H1 (cell line): ENCODE data around the gene RARB. TPM values are rescaled to one million over a fixed set of nuclear protein-coding genes. Genes with fewer than 3 reads are reported as not detected.

Experiments used
- BACH1 ChIP-seq: IDR thresholded peaks from 2 replicates; pipeline ENCODE4 v1.6.1; 2012; ENCODE audit warnings: low read length, improper control_type of control experiment
- CBX5 ChIP-seq: fragments of 300-800, 300-1000 bp; sonication (generic); IDR thresholded peaks from 2 replicates; pipeline ENCODE4 v1.7.1; 2016; ENCODE audit warnings: antibody characterized with exemption, low read length, low read depth
- CHD7 ChIP-seq: fragments of 300-600 bp; sonication (generic); IDR thresholded peaks from 2 replicates; pipeline ENCODE4 v1.7.1; 2012; ENCODE audit warnings: low read length, moderate library complexity, mild to moderate bottlenecking, inconsistent platforms; ENCODE audit not compliant: insufficient replicate concordance
- FOSL1 ChIP-seq: IDR thresholded peaks from 2 replicates; pipeline ENCODE4 v1.6.1; 2011; ENCODE audit warnings: mild to moderate bottlenecking, low read depth, low read length, moderate library complexity; ENCODE audit not compliant: insufficient read depth
- RNF2 ChIP-seq: fragments of 200-900, 300-1000 bp; sonication (generic); IDR thresholded peaks from 2 replicates; pipeline ENCODE4 v1.7.1; 2016; ENCODE audit warnings: borderline replicate concordance, low read depth, mild to moderate bottlenecking, antibody characterized with exemption, low read length; ENCODE audit not compliant: poor library complexity, severe bottlenecking; ENCODE audit errors: missing control alignments
- SP1 ChIP-seq: IDR thresholded peaks from 2 replicates; pipeline ENCODE4 v1.6.1; 2011; ENCODE audit warnings: low read depth, low read length
- SP2 ChIP-seq: IDR thresholded peaks from 2 replicates; pipeline ENCODE4 v1.6.1; 2012; ENCODE audit warnings: mild to moderate bottlenecking, low read length, inconsistent platforms
- TAF1 ChIP-seq: IDR thresholded peaks from 2 replicates; pipeline ENCODE4 v1.6.1; 2011; ENCODE audit warnings: mild to moderate bottlenecking, low read depth, low read length
- TCF12 ChIP-seq: IDR thresholded peaks from 2 replicates; pipeline ENCODE4 v1.6.1; 2011; ENCODE audit warnings: low read depth, mild to moderate bottlenecking, low read length
- polyA plus RNA-seq, 7 experiments: library from polyadenylated mRNA; depleted of rRNA in 3 of 7; stranded (reverse) in 5 of 7; unstranded in 2 of 7; fragments of >200 nt in 5 of 7; fragments of 200-250 nt in 2 of 7; gene quantifications; 1 replicate in 5 of 7; 2 replicates in 1 of 7; 4 replicates in 1 of 7; pipeline versions ENCODE4 v1.2.1 to v1.2.3, GENCODE V29; 2011 to 2013; ENCODE audit warnings: missing spikeins in 2 of 7, mixed read lengths in 2 of 7
- total RNA-seq: library from RNA; stranded (reverse); fragmentation: NEBNext Ultra II Directional; extraction: Animal tissue kit (Norgen Biotek cat#: 25700); gene quantifications from 2 replicates; pipeline ENCODE4 v1.2.1, GENCODE V29; 2021

The RARB gene
- total and polyA plus RNA-seq, 2 of the 8 experiments (the other 6 are each of a cell fraction or from before 2014, with no cell fraction given), result 0.15 to 0.22 TPM

GRCh38 chr3:25420147-25420546 lies 7.9 kb upstream of the RARB start (continued):
- TF ChIP-seq CHD7, result peak; percentile 82
- no peak for TF ChIP-seq BACH1
- TF ChIP-seq SP1, result peak; percentile 50; the same call in 1 of the 2 replicates
- 0 out of 2 replicates have a peak, but pooled peaks have one; percentile 6 for TF ChIP-seq TCF12
- TF ChIP-seq TAF1, result no peak
- TF ChIP-seq SP2, result no peak
- TF ChIP-seq FOSL1, result no peak
- no peak for TF ChIP-seq RNF2
- no peak for TF ChIP-seq CBX5
